ACC112 (cell line): ENCODE data around the gene CTDNEP1.
A peak's percentile ranks its signal among the peaks of the same experiment; 100 is the strongest.

Experiments used
- H2AFZ ChIP-seq: fragments of 200-600 bp; sonication (generic); one replicate; pipeline ENCODE4 v1.6.0; 2017; ENCODE audit warnings: antibody characterized with exemption, low read length; ENCODE audit not compliant: unreplicated experiment
- H3K27ac ChIP-seq: fragments of 200-600 bp; sonication (generic); 2 replicates; pipeline ENCODE4 v1.5.1; 2014; ENCODE audit warnings: low read depth, mild to moderate bottlenecking, antibody characterized with exemption, low read length, moderate library complexity
- H3K27me3 ChIP-seq: fragments of 200-600 bp; sonication (generic); 2 replicates; pipeline ENCODE4 v1.6.1; 2014; ENCODE audit warnings: mild to moderate bottlenecking, antibody characterized with exemption, low read length, moderate library complexity, mixed read lengths; ENCODE audit not compliant: insufficient read depth
- H3K36me3 ChIP-seq: fragments of 200-600 bp; sonication (generic); 2 replicates; pipeline ENCODE4 v1.6.1; 2016; ENCODE audit warnings: mild to moderate bottlenecking, antibody characterized with exemption, low read length, moderate library complexity, mixed read lengths; ENCODE audit not compliant: insufficient read depth
- H3K4me1 ChIP-seq: fragments of 200-600 bp; sonication (generic); one replicate; pipeline ENCODE4 v1.6.1; 2016; ENCODE audit warnings: low read length, mixed read lengths; ENCODE audit not compliant: insufficient read depth, unreplicated experiment, control insufficient read depth
- H3K4me3 ChIP-seq: fragments of 200-600 bp; sonication (generic); 2 replicates; pipeline ENCODE4 v1.5.1; 2014; ENCODE audit warnings: mild to moderate bottlenecking, low read depth, low read length
- H3K79me2 ChIP-seq: fragments of 200-600 bp; sonication (generic); one replicate; pipeline ENCODE4 v1.6.0; 2016; ENCODE audit warnings: low read length; ENCODE audit not compliant: control insufficient read depth, unreplicated experiment, insufficient read depth

CTDNEP1 gene

GRCh38 chr17:7289256-7290032 is 37.9 kb upstream of the CTDNEP1 start:
- Histone ChIP-seq H3K27ac (no peak overlapping the region), H3K79me2 (no peaks in the 10 kb centered on the region), H3K4me3 (no peak overlapping the region), H3K27me3 (peaks cover 64% of the 10 kb centered on the region), H3K36me3 (no peaks in the 10 kb centered on the region), H3K4me1 (no peaks in the 10 kb centered on the region), H2AFZ (no peak overlapping the region)

DNA sequence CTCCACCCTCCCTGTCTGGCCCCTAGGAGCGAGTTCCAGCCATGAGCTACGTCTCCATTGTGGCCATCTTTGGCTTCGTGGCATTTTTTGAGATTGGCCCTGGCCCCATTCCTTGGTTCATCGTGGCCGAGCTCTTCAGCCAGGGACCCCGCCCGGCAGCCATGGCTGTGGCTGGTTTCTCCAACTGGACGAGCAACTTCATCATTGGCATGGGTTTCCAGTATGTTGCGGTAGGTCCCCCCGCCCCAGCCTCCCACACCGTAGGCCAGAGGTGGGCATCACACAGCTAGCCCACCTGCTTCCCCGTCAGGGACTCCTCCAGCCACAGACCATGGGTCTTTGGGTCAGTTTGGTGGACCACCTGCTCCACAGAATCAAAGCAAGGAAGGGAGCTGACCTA is 34.1 kb upstream of the CTDNEP1 start:
- Histone ChIP-seq H3K79me2 (no peaks in the 10 kb centered on the region), H3K27me3 (peaks cover 56% of the 10 kb centered on the region), H3K4me3 (no peak overlapping the region), H3K4me1 (no peaks in the 10 kb centered on the region), H2AFZ (no peak overlapping the region), H3K27ac (no peak overlapping the region), H3K36me3 (no peaks in the 10 kb centered on the region)

DNA sequence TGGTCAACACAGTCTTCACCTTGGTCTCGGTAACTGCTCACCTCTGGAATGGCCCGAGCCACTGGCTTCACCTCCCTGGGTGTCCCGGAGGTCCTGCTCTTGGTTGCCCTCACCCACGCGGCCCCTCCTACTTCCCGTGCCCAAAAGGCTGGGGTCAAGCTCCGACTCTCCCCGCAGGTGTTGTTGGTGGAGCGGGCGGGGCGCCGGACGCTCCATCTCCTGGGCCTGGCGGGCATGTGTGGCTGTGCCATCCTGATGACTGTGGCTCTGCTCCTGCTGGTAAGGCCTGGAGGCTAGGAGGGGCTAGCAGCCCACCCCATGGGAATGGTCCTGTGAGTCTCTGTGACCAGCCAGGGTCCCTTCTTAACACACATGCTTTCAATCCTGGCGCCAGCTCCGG is 33.4 kb upstream of the CTDNEP1 start:
- no peak overlapping the region for H3K4me3 ChIP-seq
- no peaks in the 10 kb centered on the region for H3K4me1 ChIP-seq
- no peaks in the 10 kb centered on the region for H3K79me2 ChIP-seq
- H3K27me3 ChIP-seq, result peaks cover 49% of the 10 kb centered on the region
- no peaks in the 10 kb centered on the region for H3K36me3 ChIP-seq
- H3K27ac ChIP-seq, result no peak overlapping the region
- H2AFZ ChIP-seq, result no peak overlapping the region

DNA sequence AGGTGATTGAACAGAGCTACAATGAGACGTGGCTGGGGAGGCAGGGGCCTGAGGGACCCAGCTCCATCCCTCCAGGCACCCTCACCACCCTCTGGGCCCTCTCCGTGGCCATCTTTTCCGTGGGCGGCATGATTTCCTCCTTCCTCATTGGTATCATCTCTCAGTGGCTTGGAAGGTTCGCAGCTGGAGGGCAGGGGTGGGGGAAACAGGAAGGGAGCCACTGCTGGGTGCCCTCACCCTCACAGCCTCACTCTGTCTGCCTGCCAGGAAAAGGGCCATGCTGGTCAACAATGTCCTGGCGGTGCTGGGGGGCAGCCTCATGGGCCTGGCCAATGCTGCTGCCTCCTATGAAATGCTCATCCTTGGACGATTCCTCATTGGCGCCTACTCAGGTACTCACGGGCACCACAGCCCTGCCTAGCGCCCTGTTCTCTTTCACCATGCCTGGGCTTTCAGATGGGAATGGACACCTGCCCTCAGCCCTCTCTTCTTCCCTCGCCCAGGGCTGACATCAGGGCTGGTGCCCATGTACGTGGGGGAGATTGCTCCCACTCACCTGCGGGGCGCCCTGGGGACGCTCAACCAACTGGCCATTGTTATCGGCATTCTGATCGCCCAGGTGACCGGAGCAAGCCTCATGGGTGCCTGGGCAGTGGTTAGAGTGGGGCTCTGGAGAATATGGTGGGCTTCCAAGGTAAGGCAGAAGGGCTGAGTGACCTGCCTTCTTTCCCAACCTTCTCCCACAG is 32.1 kb upstream of the CTDNEP1 start:
- H3K79me2 ChIP-seq, result no peaks in the 10 kb centered on the region
- peaks cover 49% of the 10 kb centered on the region for H3K27me3 ChIP-seq
- H3K4me3 ChIP-seq, result no peak overlapping the region
- H3K4me1 ChIP-seq, result no peaks in the 10 kb centered on the region
- H2AFZ ChIP-seq, result no peak overlapping the region
- no peaks in the 10 kb centered on the region for H3K36me3 ChIP-seq
- no peak overlapping the region for H3K27ac ChIP-seq

DNA sequence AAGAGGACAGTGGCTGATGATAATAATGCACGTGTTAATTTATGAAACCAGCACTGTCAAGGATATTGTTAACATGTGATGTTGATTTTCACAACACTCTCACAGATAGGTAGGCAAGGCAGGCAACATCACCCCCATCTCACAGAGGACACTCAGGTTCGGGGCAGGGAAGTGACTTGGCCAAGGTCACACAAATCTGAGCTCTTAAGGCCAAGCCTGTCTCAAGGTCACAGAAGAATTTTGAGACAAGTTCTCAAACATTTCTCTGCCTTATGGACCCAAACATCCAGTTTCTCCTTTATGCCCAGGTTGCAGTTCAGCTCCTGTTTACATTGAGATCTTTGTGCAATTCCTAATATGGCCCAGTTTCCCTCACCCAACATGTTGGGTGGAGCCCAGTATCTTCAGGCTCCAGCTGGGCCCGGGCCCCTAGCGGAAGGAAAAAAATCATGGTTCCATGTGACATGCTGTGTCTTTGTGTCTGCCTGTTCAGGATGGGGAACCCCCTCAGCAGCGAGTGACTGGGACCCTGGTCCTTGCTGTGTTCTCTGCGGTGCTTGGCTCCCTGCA is 31.3 kb upstream of the CTDNEP1 start:
- H3K27ac ChIP-seq, result no peak overlapping the region
- no peaks in the 10 kb centered on the region for H3K79me2 ChIP-seq
- H2AFZ ChIP-seq, result no peak overlapping the region
- peaks cover 42% of the 10 kb centered on the region for H3K27me3 ChIP-seq
- no peaks in the 10 kb centered on the region for H3K36me3 ChIP-seq
- H3K4me1 ChIP-seq, result no peaks in the 10 kb centered on the region
- no peak overlapping the region for H3K4me3 ChIP-seq

GRCh38 chr17:7281953-7282751 is 30.6 kb upstream of the CTDNEP1 start:
- peak overlapping the region; percentile 75 for H3K4me3 ChIP-seq
- H3K27ac ChIP-seq, result no peak overlapping the region
- H3K36me3 ChIP-seq, result no peaks in the 10 kb centered on the region
- H2AFZ ChIP-seq, result no peak overlapping the region
- no peaks in the 10 kb centered on the region for H3K4me1 ChIP-seq
- peaks cover 36% of the 10 kb centered on the region for H3K27me3 ChIP-seq
- no peaks in the 10 kb centered on the region for H3K79me2 ChIP-seq

DNA sequence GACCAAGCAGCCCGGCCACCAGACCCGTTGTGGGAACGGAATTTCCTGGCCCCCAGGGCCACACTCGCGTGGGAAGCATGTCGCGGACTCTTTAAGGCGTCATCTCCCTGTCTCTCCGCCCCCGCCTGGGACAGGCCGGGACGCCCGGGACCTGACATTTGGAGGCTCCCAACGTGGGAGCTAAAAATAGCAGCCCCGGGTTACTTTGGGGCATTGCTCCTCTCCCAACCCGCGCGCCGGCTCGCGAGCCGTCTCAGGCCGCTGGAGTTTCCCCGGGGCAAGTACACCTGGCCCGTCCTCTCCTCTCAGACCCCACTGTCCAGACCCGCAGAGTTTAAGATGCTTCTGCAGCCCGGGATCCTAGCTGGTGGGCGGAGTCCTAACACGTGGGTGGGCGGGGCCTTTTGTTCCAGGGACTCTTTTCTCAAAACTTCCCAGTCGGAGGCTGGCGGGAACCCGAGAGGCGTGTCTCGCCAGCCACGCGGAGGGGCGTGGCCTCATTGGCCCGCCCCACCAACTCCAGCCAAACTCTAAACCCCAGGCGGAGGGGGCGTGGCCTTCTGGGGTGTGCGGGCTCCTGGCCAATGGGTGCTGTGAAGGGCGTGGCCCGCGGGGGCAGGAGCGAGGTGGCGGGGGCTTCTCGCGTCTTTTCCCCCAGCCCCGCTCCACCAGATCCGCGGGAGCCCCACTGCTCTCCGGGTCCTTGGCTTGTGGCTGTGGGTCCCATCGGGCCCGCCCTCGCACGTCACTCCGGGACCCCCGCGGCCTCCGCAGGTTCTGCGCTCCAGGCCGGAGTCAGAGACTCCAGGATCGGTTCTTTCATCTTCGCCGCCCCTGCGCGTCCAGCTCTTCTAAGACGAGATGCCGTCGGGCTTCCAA is 29.8 kb upstream of the CTDNEP1 start, which contains the start of gene SLC2A4:
TSS of gene SLC2A4 (plus strand) at position 645 of the 879 bp plus-strand sequence. CDS start at position 862, 217 bp downstream.
- Histone ChIP-seq H3K4me1 (no peaks in the 10 kb centered on the region), H3K27ac (peak within 1 kb of the TSS; percentile 53; the same call in 1 of the 2 replicates), H3K27me3 (peaks cover 31% of the 10 kb centered on the region), H3K36me3 (no peaks in the 10 kb centered on the region), H2AFZ (peak within 1 kb of the TSS; percentile 40), H3K4me3 (peak within 1 kb of the TSS; percentile 75), H3K79me2 (no peaks in the 10 kb centered on the region)

DNA sequence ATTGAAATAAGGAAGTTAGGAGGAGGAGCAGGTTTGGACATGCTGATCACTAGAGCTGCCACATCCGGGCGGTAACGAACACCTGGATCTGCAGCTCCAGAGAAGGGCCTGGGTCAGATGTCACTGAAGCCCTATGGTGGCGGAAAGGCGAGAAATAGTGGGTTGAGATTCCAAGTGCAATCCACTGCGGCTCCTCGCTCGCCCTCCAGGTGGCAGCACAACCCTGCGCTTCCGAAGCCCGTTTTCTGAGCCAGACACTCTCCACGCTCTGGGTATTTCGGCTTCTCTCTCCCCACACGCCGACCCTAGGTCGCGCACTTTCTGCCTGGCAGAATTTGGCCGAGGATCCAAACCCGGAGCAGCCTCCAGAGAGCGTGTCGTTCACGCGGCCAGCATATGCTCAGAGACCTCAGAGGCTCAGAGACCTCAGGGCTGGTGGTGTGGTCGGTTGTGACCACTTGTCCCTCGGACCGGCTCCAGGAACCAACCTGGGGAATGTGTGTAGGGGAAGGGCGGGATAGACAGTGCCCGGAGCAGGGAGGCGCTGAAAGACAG is 29.1 kb upstream of the CTDNEP1 start:
- Histone ChIP-seq H3K36me3 (no peaks in the 10 kb centered on the region), H2AFZ (peak overlapping the region; percentile 40)

DNA sequence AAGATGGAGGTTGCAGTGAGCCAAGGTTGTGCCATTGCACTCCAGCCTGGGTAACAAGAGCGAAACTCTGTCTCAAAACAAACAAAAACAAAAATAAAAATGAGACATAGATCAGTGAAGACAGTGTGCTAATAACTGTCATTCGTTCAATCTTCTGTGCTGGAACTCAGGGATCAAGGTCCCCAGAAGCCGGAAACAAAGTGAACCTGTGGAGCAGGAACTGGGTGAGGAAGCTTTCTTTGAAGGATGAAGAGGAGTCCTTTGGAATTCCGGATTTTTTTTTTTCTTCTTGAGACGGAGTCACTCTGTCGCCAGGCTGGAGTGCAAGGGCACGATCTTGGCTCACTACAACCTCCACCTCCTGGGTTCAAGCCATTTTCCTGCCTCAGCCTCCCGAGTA is 27.9 kb upstream of the CTDNEP1 start:
- Histone ChIP-seq H3K4me1 (no peaks in the 10 kb centered on the region), H2AFZ (no peak overlapping the region), H3K27ac (no peak overlapping the region), H3K4me3 (no peak overlapping the region), H3K36me3 (no peaks in the 10 kb centered on the region), H3K79me2 (no peaks in the 10 kb centered on the region), H3K27me3 (peaks cover 25% of the 10 kb centered on the region)

More for the DNA sequence above, 29.1 kb upstream of the CTDNEP1 start:
- Histone ChIP-seq H3K27ac (peak overlapping the region; percentile 53; the same call in 1 of the 2 replicates), H3K4me3 (peak overlapping the region; percentile 75), H3K79me2 (no peaks in the 10 kb centered on the region), H3K27me3 (peaks cover 25% of the 10 kb centered on the region), H3K4me1 (no peaks in the 10 kb centered on the region)
